K562 (cell line): ENCODE results near the gene DAB2IP. TPM values are rescaled to one million over a fixed set of nuclear protein-coding genes. Genes with fewer than 3 reads are reported as not detected.

ENCODE experiments used
- ATF1 ChIP-seq, 2 experiments: fragments of 450-650 bp in 1 of 2; IDR thresholded peaks; 2 replicates each; pipeline ENCODE4 v1.6.1; 2016; ENCODE audit warnings: missing compliant biosample characterization in 1 of 2, missing genetic modification characterization in 1 of 2
- EHMT2 ChIP-seq: fragments of 450-650 bp; IDR thresholded peaks from 2 replicates; pipeline ENCODE4 v1.6.1; 2018; ENCODE audit warnings: antibody characterized with exemption
- RAD21 ChIP-seq, 2 experiments: fragments of 250-450 bp in 1 of 2; fragments of 450-650 bp in 1 of 2; sonication (Bioruptor Pico) in 1 of 2; formaldehyde crosslinking in 1 of 2; IDR thresholded peaks in 1 of 2; conservative IDR thresholded peaks in 1 of 2; 2 replicates each; pipeline versions ENCODE4 v1.4.0 to v1.8.0; 2020 to 2022; ENCODE audit warnings: mild to moderate bottlenecking in 2 of 2, moderate library complexity in 1 of 2
- RBM14 ChIP-seq: fragments of 200-400 bp; formaldehyde crosslinking; IDR thresholded peaks from 2 replicates; pipeline ENCODE4 v1.6.1; 2018; ENCODE audit warnings: low read depth, mild to moderate bottlenecking, low read length, moderate library complexity, borderline replicate concordance; ENCODE audit not compliant: insufficient read depth
- RUNX1 ChIP-seq: sonication (generic); IDR thresholded peaks from 2 replicates; pipeline ENCODE4 v1.6.1; 2016; ENCODE audit warnings: antibody characterized with exemption, low read depth
- ZBTB5 ChIP-seq: fragments of 450-650 bp; IDR thresholded peaks from 2 replicates; pipeline ENCODE4 v1.6.1; 2017; ENCODE audit warnings: antibody characterized with exemption
- ZNF121 ChIP-seq: sonication (generic); formaldehyde crosslinking; conservative IDR thresholded peaks from 2 replicates; pipeline ENCODE4 v1.8.0; 2022; ENCODE audit warnings: missing genetic modification reagents
- ZNF592 ChIP-seq: fragments of 450-650 bp; IDR thresholded peaks from 2 replicates; pipeline ENCODE4 v1.6.1; 2017; ENCODE audit warnings: antibody characterized with exemption, mild to moderate bottlenecking
- polyA plus RNA-seq, 8 experiments: library from polyadenylated mRNA; depleted of rRNA in 4 of 8; stranded (reverse) in 5 of 8; unstranded in 3 of 8; fragments of >200 nt; fragmentation: Nextera tagmentation in 2 of 8; fragmentation: Illumina TruSeq in 1 of 8; extraction: Ambion mirVana in 2 of 8; extraction: Trizol in 1 of 8; gene quantifications; 2 replicates each; pipeline versions ENCODE4 v1.2.1 to v1.2.3, GENCODE V29; 2011 to 2014; ENCODE audit warnings: inconsistent platforms in 1 of 8, missing spikeins in 1 of 8
- total RNA-seq, 7 experiments: library from RNA; depleted of rRNA in 6 of 7; stranded (reverse); fragments of >200 nt in 6 of 7; fragmentation: Illumina TruSeq in 2 of 7; extraction: Trizol in 2 of 7; gene quantifications; 2 replicates each; pipeline versions ENCODE4 v1.2.1 to v1.2.3, GENCODE V29; 2011 to 2021; ENCODE audit warnings: low replicate concordance in 1 of 7
- TF ChIP-seq, protein P1 (sequence below): fragments of 250-450 bp; sonication (Bioruptor Pico); IDR thresholded peaks from 2 replicates; pipeline ENCODE4 v1.4.0; 2020; ENCODE audit warnings: mild to moderate bottlenecking, moderate library complexity, borderline replicate concordance

Gene DAB2IP
- total and polyA plus RNA-seq, 9 of the 15 experiments (the other 6 are each of a cell fraction or from before 2014, with no cell fraction given): 0.04 to 0.31 (median 0.08) TPM; not detected in 5

GRCh38 chr9:121676926-121677325, 25.5 kb downstream of the DAB2IP start (continued):
- TF ChIP-seq ZNF592 (no peak), RAD21 (CRISPR knock-in tag; conservative IDR thresholded peaks at IDR 0.05 in 1 of 2, IDR thresholded peaks at IDR 0.05 in 1 of 2) (no peak), ZNF121 (CRISPR knock-in tag) (no peak), RUNX1 (no peak), ZBTB5 (no peak), RBM14 (no peak), EHMT2 (no peak), ATF1 (CRISPR knock-in tag; IDR thresholded peaks at IDR 0.05) (no peak), ATF1 (tag; IDR thresholded peaks at IDR 0.05) (no peak)
- TF ChIP-seq, protein P1, sequence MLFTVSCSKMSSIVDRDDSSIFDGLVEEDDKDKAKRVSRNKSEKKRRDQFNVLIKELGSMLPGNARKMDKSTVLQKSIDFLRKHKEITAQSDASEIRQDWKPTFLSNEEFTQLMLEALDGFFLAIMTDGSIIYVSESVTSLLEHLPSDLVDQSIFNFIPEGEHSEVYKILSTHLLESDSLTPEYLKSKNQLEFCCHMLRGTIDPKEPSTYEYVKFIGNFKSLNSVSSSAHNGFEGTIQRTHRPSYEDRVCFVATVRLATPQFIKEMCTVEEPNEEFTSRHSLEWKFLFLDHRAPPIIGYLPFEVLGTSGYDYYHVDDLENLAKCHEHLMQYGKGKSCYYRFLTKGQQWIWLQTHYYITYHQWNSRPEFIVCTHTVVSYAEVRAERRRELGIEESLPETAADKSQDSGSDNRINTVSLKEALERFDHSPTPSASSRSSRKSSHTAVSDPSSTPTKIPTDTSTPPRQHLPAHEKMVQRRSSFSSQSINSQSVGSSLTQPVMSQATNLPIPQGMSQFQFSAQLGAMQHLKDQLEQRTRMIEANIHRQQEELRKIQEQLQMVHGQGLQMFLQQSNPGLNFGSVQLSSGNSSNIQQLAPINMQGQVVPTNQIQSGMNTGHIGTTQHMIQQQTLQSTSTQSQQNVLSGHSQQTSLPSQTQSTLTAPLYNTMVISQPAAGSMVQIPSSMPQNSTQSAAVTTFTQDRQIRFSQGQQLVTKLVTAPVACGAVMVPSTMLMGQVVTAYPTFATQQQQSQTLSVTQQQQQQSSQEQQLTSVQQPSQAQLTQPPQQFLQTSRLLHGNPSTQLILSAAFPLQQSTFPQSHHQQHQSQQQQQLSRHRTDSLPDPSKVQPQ: no peak
